GM12874 (cell line): ENCODE data around the gene ERFL.

Source experiments
- TF ChIP-seq, protein P1 (sequence below): IDR thresholded peaks from 2 replicates; pipeline ENCODE4 v1.5.1; 2011; ENCODE audit warnings: low read depth, mild to moderate bottlenecking, control low read depth, low read length, moderate library complexity; ENCODE audit not compliant: insufficient read depth

Gene ERFL

DNA sequence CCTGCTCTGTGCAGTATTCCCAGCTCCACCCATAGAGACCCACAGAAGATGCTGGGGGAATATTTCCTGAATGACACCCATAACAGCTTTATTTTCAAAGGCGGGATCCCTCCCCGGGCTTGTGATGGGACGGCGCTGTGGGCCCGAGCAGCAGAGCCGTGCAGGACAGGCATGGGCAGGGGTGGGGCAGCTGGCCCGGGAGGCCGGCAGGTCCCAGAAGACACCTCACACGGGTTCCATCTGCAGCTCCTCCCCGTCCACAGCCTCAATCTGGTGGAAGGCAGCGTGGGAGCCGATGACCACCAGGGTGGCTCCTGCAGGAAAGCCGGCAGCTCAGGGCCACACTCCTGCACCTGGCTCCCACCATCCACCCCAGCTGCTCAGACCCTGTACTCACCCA lies 28.4 kb upstream of the ERFL start:
- TF ChIP-seq, protein P1, sequence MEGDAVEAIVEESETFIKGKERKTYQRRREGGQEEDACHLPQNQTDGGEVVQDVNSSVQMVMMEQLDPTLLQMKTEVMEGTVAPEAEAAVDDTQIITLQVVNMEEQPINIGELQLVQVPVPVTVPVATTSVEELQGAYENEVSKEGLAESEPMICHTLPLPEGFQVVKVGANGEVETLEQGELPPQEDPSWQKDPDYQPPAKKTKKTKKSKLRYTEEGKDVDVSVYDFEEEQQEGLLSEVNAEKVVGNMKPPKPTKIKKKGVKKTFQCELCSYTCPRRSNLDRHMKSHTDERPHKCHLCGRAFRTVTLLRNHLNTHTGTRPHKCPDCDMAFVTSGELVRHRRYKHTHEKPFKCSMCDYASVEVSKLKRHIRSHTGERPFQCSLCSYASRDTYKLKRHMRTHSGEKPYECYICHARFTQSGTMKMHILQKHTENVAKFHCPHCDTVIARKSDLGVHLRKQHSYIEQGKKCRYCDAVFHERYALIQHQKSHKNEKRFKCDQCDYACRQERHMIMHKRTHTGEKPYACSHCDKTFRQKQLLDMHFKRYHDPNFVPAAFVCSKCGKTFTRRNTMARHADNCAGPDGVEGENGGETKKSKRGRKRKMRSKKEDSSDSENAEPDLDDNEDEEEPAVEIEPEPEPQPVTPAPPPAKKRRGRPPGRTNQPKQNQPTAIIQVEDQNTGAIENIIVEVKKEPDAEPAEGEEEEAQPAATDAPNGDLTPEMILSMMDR, result no peak

DNA sequence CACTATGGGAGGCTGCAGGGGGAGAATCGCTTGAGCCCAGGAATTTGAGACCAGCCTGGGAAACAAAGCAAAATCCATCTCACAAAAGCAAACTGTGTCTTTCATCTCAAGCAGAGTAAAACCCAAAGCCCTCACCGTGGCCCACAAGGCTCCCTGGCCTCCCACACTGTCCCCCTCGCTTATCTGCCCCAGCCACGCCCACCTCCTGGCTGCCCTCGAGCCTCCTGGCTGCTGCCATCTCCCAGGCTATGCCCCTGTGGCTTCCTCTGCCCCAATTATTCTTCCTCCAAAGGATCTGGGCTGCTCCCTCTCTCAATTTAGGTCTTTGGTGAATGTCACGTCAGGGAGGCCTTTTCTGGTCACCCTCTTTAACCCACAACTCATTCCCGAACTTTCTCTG lies 27.3 kb upstream of the ERFL start:
- TF ChIP-seq, protein P1, result no peak

DNA sequence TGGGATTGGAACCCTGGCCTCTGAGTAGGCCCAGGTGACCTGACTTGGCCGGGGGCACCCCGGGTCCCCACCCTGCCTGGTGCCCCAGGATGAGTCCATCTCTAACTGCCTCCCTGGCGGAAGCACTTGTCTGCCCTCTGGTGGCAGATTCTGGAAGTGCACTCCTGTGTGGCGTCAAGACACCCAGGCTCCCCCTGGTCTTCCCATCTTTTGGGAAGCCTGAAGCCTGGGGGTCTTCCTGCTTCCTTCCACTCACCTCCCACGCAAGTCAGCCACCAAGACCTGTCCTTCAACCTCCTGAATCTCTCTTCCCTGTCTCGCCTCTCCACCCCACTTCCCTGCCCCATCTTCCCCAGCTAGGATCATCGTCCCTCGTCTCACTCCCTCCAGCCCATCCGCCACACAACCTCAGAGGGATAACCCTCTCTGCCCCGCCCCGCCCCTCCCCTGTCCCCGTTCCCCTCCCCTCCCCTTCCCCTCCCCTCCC lies 23.5 kb upstream of the ERFL start:
- TF ChIP-seq, protein P1, result peak; percentile 99

DNA sequence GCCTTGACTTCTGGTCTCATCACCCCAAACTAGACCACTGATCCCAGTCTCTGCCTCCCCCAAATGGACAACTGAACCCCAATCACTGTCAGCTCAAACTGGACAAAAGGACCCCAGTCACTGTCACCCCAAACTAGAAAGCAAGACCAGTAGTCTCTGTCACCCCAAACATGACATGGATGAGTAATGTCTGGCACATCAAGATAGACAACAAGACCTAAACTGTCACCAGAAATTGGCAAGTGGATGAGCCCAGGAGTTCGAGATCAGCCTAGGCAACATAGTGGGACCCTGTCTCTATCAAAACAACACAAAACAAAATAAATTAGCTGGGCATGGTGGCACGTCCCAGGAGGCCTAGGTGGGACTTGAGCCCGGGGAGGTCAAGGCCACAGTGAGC lies 18.8 kb upstream of the ERFL start:
- TF ChIP-seq, protein P1, result no peak

DNA sequence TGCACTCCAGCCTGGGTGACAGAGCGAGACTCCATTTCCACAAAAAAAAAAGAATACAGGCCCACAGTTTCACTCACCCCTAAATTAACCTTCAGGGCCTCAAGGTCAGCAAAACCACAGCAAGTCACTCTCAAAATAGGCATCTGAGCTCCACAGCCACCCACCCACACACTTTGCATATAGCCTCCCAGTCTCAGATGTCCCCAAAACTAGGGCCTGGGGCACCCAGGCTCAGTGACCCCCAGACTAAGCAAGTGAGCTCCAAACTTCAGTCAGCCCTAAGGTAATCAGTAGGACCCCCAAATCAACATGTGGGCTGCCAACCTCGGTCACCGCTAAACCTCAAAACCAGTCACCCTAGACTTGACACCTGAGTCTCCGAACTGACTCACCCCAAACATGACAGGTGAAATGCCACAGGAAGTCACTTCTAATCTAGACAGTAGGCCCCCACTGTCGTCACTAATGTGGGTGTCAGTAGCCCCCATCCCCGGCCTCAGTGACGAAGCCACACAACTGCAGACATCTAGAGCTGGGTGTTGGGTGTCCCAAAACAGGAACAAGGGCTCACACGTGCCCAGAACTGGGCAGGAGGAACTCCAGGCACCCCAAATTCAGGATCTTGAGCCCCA lies 17.0 kb upstream of the ERFL start:
- TF ChIP-seq, protein P1, result no peak

DNA sequence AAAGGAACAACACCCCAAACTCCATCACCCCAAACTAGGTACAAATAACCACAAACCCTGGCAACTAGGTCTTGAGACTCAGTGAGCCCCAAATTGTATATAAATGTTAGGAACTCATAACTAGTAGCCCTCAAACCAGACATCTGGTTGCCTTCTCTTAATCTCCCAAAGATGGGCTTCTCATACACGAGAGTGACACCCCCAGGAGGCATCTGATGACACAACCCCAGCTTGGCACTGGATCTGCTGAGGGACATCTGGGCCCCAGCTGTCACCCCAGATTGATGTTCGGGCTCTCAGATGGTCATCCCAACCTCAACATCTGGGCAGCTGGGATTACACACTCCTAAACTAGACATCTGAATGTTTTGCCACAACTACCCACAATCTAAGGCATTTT lies 16.1 kb upstream of the ERFL start:
- TF ChIP-seq, protein P1, result no peak

DNA sequence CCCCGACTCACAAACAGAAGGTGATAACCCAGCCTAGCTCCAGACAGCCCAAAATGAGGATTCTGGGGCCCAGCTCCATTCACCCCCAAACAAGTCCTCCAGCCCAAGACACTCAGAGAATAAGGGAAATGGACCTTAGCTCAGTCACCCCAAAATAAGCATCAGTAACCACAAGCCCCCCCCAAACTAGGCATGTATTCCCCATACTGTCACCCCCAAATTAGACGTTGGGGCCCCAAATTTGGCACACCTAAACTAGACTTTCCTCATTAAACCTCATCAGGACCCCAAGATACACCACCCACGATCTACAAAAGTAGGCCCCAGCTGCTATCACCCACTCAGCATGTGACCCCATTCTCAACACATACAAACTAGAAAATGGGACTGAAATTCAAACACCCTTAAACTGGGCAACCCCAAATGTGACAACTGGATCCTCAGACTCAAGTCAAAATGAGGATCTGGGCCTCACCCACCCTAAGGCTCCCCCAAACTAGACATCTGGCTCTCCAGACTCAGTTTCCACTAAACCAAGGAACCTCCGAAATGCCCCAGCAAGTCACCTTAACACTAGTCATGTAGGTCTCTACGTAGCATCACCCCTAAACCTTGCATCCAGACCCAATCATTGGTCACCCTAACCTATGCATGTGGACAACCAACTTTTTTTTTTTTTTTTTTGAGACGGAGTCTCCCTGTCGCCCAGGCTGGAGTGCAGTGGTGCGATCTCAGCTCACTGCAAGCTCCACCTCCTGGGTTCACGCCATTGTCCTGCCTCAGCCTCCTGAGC lies 13.4 kb upstream of the ERFL start:
- TF ChIP-seq, protein P1, result no peak
